GM20431 (cell line): ENCODE results near the gene FBLN2.
"Not testable (repeated sequence)": the region's sequence is repeated elsewhere in the genome, so short reads cannot be mapped to it uniquely, and the experiment has no call there.

Source experiments
- in situ Hi-C: fragments of 300-500 bp; cut with MseI, MboI; formaldehyde crosslinking; loops from one replicate; pipeline ENCODE4 v1.15.0; 2020; ENCODE audit warnings: low sequenced_read_pairs; ENCODE audit not compliant: unreplicated experiment

Gene FBLN2

DNA sequence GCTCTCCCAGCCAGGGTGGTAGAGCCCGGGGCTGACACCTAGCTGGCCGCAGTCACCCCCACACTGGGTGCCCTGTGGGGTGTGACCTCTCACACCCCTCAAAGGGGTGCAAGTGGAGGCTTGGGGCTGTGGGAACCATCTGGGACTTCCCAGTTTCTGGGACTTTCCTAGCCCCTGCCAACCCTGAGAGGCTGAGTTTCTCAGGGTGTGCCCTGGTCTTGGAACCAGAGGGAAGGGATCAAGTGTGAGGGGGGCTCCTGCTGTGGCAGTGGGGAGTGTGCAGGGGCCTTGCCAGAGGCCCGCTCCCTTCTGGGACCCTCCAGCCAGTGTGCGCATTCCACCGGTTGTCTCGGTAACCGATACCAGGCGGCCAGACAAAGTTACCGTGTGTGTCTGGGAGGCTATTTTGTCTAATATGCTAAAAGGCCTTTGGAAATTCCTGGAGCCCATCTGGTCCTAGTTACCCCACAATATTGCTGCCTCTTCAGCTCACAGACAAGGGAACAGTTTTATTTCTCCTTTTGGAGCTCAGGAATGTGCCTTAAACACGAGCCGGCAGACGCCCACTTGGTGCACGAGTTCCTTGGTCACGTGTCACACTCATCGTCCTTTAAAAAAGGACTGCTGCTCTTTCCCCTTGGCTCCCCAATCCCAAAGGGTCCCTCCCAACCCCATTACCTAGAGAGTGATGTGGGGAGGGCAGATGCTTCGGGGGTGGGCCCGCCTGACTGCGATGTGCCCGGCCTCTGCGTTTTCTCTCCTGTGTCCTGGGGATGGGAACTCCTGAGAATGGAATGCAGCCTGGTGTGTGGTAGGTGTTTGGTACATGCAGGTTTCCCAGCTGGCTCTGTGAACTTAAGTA lies 35.6 kb upstream of the FBLN2 start:
- in situ Hi-C loops: no loop called here

DNA sequence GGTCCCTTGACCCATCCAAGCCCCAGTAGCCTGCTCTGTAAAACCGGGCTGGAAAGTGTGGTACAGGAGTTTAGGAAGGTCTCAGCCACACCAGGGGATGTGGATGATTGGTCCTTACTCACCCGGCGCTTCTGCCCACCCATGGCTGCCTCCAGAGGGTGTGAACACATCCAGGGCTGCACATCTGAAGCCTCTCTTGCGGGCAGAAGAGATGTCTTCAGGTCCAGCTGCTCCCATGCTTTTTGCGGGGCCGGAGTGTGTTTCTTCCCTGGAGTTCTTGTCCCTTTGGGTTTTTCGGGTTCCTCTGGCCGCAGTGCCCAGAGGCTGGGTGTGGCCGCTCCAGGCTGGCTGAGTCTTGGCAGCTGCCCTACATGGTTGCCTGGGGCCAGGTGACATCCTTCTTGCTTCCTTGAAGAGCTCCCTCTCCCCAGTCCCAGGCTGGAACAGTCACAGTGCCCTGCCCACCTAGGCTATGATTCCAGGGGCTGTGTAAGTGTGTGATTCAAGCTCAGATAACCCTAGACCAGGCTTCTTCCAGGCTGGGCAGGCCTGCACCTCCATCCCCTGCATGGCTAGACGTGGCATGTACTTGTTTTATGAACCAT lies 34.9 kb upstream of the FBLN2 start:
- in situ Hi-C loops: no loop called here

DNA sequence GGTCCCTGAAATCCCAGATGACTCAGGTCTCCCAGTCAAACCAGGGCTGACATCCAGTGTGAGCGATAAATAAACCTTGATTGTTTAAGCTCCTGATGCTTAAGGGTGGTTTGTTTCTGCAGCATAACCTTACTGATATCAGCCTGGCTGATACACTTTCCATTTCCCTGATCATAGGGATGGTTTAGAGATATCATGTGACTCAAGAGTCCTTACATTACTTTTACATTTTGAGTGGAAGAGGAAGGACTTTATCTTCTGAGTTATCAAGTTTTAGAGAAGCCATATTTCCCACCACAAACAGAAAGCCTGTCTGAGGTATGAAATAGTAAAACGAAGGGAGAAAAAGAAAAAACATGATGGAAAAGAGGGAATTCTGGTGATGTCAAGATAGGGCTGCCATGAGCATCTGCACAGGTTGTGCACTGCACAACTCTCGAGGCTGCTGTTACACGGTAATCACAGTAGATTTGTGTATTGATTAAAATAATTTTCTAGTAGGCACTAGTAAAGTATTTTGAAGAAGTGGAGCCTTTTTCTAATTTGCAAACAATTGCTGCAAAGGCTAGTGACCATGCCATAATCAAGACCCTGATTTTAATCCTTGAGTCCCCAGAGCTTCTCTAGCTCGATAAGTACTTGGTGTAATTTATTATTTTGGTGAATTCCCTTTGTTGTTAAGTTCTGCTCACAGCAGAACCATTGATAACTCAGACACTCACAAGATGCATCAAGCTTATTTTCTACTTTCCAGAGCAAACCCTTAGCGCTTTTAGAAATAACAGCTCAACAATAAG lies 34.1 kb upstream of the FBLN2 start:
- in situ Hi-C loops: no loop called here

DNA sequence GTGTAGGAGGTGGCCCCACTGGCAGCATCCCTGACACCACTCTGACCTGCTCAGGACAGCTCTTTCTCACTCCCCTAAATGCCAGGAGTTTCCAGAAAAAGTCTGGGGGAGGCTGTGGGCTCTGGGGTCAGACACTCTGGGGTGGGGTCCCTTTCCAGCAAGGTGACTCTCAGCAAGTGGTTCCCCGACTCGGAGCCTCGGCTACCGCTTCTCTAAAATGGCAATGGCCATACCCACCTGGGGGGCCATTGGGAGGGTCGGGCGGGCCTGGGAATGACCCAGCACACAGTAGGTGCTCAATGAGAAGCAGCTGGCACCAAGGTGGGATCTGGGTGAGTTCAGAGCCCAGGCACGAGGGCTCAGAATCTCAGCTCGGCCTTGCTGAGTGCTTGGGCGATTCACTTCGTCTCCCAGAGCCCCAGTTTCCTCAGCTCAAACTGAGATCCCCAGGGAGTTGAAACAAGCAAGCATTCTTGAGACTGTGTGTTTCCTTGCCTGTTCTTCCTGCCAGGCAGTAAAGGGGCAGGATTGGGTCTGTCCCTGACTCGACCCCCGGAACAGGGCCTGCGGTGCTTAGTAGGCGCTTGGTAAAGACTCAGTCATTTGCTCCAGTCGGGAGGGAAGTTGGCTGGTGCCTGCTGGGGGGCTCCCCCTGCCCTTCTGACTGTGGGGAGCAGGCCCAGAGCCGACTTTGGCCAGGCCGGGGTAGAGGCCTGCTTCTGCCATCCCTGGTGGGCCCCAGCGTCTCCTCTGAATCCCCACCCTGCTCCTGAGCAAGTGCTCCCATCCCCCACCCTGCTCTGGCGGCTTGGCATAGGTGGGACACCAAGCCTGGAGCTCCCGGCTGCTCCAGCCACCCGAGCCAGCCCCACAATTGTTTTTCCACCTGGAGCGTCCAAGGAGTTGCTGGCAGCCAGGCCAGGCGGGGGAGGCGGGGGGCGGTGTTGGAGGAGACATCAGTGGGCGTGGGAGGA lies 32.9 kb upstream of the FBLN2 start:
- in situ Hi-C loops: no loop called here

DNA sequence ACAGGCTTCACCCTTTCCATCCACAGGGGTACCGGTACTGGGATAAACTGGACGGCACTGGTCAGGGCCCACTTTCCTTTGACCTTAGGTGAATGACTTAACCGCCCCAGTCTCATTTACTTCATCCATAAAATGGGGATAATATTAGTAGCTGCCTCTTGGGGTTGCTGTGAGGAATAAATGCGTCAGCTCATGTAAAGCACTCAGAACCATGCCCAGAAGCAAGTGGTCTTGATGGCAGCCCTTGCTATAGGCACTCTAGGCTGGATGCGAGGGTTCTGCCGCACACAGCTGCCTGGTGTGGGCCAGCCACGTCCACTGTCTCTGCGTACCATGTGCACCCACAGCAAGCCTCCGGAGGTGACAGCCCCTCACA lies 32.2 kb upstream of the FBLN2 start:
- in situ Hi-C loops: no loop called here

DNA sequence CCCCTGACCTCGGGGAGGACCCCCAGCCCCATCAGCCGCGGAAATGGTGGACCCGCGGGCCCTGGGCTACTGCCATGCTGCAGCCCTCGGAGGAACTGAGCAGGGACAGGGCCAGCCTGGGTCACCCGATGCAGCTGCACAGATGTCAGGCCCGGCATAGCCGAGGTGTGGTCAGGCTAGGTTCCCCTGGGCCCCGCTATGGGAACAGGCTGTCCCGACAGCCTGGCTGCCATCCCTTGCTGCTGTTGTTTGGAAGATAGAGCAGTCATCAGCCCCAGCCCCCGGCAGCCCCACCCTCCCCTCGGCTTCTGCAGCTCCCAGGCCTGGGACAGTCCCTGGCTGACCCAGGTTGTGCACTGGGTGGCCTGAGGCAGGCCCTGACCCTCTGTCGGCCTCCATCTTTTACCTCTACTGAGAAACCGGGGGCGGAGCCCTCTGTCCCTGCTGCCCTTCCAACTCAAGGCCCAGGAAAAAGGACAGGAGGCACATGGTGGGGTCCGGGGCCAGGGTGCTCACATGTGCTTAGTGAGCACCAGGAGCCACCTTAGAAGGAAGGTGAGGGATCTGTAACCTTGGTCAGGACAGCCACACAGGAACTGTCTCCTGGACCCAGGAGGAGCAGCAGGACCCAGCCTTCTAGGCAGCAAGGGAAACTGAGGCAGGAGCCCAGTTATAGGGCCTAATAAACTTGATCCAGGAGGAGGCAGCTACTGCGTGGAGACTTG lies 31.5 kb upstream of the FBLN2 start:
- in situ Hi-C loops: no loop called here

DNA sequence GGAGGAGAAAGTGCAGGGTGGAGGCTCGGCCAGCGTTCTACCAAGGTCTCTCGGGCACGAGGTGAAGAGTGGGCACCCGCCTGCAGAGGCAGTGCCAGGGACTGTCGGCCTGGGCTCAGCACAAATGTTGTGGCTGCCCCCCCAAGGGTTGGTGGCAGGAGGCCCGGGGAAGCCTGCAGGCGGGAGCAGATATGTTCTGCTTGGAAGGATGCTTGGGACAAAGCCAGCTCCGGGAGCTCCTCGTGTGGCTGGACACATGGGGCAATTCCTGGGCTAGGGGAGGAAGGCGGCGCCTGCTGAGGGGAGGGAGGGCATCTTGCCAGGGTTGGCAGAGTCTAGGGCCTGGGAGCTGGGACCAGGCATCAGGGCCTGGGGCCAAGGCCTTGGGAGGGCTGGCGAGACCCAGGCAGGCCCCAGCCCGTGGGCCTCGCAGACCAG lies 30.4 kb upstream of the FBLN2 start:
- in situ Hi-C loops: no loop called here

DNA sequence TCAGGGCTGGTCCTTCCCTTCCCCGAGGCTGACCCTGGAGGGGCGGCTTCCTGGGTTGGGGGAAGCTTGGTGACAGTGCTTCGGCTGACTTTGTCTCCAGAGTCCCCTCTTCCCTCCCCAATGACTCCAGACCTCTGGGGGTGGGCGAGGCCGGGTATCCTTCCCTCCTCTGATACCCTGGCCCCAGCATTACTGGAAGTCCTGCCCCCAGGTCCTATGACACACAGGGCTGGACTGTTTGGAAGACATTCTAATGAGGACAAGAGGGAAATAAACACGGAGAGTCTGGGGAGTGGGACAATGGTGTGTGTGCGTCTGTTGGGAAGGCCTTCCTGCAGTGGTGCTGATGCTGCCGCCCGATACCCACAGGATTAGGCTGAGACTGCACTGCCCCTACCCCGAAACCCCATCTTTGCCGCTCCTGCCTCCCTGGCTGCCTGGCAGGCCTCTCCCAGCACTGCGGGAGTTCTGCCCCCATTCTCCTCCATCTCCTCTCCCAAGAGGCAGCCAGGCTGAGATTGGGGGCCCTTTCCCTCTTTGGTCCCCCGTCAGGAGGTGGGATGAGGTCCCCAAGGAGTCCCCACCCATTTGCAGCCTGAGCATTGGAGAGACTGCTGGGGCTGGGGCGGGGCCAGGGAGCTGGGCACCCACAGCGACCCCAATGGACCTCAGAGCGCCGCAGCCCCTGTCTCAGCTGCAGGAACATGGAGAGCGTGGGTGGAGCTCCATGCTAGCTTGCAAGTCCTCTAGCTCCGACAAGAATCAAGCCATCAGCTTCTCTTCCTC lies 29.7 kb upstream of the FBLN2 start:
- in situ Hi-C loops: no loop called here

DNA sequence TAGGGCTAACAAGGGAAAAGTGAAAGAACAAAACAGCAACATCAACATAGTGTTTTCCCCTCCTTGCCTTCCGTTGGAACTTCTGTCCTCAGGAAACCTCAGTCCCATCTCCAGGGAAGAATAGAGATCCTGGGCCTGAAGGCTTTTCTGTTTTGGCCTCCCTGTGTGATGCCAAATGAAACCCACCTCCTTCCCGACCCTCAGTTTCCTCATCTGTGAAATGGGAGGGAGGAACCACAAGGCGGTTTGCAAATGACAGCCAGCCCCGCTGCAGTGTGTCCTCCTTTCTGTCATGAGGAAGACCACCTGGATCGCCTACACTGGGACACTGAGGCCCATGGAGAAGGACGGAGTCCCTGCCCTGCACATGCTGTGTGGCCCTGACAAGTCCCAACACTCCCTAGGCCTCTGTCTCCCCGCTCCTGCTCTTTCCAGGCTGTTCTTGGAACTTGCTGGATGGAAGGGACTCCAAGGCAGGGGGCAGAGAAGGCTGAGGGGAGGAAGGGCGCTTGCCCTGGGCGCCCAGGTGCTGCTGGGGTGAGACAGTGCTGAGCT lies 28.5 kb upstream of the FBLN2 start:
- in situ Hi-C loops: no loop called here

DNA sequence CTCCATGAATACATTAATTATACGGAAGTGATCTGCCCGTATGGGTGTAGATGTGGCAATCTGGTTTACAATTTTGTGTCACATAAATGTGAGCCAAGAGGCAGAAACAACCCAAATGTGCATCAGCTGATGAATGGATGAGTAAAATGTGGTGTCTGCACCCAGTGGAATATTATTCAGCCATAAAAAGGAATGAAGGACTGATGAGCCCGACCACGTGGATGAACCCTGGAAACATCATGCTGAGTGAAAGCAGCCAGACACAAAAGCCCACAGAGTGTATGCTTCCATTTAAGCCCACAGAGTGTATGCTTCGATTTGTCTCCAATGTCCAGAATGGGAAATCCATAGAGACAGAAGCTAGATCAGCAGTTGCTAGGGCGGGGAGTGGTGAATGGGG lies 27.6 kb upstream of the FBLN2 start:
- in situ Hi-C loops: no loop called here

DNA sequence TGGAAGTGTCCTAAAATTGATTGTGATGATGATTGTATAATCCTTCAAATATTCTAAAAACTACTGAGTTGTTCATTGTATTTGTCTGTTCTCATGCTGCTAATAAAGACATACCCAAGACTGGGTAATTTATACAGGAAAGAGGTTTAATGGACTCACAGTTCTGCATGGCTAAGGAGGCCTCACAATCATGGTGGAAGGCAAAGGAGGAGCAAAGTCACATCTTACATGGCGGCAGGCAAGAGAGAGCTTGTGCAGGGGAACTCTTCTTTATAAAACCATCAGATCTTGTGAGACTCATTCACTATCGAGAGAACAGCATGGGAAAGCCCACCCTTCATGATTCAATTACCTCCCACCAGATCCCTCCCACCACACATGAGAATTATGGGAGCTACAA lies 27.2 kb upstream of the FBLN2 start:
- in situ Hi-C loops: not testable (repeated sequence)

DNA sequence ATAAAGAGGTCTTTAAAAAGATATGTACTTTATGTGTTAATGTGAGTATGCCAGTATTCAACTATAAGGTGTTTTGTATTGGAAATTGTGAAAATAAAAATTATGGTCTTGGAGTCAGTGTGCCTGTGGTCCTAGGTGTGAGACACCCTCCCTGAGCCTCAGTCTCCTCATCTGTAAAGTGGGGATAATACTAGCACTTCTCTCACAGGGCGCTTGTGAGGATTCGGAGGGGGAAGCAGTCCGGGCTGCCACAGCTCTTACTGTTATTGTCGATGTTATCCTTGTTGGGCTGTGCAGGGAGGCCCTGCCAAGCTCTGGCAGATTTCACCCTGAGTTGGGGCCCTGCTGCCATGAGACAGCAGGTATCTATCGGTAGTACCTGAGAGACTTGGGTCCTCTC lies 26.7 kb upstream of the FBLN2 start:
- in situ Hi-C loops: no loop called here

DNA sequence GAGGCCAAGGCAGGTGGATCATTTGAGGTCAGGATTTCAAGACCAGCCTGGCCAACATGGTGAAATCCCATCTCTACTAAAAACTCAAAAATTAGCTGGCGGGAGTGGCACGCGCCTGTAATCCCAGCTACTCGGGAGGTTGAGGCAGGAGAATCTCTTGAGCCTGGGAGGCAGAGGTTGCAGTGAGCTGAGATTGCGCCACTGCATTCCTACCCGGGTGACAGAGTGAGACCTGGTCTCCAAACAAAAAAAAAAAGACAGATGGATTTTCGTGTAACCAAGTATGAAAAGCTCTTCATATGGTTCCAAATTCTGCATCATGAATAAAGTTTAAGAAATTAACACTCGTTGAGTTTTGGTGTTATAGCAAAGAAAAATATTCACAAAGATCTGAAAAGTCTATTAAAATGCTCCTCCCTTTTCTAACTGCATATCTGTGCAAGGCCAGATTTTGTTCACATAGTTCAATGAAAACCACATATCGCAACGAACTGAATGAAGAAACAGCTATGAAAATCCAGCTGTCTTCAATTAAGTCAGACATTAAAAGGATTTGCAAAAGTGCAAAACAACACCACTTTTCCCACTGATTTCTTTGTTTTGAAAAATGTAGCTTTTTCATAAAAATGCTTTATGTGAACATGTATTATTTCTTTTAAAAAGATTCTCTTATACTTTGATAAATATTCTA lies 23.8 kb upstream of the FBLN2 start:
- in situ Hi-C loops: no loop called here

DNA sequence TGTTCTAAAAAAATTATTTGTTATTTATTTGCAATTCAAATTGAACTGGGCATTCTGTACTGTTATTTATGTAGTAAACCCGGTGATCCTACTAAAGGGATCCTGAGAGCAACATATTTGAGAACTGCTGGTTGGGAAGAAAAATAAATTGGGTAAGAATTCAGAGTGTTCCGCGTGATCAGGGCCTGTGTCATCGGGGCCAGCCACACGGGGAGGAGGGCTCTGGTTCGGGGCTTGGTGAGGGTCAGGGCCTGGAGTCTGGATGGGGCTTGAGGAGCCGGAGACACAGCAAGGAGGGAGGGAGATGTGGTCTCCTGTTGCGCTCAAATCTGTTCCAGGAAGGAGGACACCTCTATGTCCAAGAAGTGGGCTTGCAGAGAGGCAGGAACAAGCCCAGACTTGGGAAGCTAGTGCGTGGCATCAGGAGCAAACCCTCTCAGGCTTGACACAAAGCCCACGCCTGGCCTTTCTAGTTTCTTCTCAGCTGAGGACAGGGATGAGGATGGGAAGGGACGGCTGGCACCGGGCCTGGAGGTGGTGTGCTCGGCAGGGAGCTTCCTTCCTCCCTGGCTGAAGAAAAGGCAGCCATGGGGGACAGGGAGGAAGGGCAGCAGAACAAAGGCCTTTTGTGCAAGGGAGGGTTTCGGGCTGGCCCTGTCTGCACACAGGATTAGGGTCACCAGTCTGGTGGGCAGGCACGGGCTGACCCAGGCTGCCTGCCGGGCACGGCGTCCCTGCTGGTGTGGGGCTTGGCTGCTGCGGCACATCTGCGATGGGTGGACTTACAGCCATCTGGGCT lies 22.9 kb upstream of the FBLN2 start:
- in situ Hi-C loops: no loop called here

DNA sequence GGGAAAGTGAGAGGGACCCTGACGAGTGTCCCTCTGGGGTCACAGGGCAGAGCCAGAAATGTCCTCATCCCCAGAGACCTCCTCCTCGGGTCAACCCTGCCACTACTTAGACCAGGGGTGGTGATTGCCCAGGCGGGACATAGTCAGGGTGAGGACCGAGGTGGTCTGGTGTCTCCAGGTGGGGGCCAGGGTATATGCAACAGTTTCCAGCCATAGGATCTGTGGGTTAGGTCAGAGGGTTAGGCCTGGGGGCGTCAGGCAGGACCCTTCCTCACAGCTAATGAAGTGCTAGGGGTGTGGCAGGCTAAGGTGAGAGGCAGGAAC lies 22.3 kb upstream of the FBLN2 start:
- in situ Hi-C loops: no loop called here

DNA sequence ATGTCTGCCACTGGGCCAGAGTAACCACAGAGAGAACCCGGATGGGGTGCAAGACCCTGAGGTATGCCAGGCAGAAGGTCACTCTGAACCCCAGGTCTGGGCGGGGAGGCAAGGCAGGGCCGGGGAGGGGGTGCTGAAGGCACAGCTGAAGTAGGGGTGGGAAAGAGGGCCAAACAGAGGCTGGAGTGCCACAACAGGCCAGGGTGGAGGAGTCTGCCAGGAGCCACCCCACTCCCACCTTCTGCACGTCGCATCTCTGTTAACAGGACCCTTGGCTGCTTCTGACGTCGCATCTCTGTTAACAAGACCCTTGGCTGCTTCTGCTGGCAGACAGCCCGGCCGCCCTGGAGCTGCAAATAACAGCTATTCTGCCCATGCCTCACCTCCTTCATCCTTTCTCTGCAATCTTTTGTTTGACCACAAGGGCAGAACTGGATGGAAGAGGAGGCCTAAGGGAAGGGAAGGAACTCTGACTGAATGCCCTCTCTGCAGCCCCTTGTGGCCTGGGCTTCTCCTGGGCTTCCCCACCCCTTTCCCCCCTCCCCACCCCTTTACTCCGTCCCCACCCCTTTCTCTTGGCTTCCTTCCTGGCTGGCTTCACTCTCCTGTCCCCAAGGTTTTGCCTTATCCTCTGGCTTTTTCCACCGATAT lies 20.6 kb upstream of the FBLN2 start:
- in situ Hi-C loops: no loop called here
